ENCODE results near the gene CAV3.

Gene CAV3

GRCh38 chr3:8736436-8736835, 2.8 kb downstream of the CAV3 start:
- DNase-seq, result no peak

GRCh38 chr3:8737301-8737700, 3.7 kb downstream of the CAV3 start:
- no peak for DNase-seq

GRCh38 chr3:8737823-8738222, 4.2 kb downstream of the CAV3 start:
- DNase-seq, result no peak

- no peak for DNase-seq
These were observed 5.0 kb downstream of the CAV3 start for GRCh38 chr3:8738639-8739038.

- no peak for DNase-seq
These were observed 6.3 kb downstream of the CAV3 start for GRCh38 chr3:8739757-8740504.

- no peak for DNase-seq
These were observed 8.1 kb downstream of the CAV3 start for GRCh38 chr3:8741581-8742261.

- DNase-seq, result no peak
These were observed 9.5 kb downstream of the CAV3 start for GRCh38 chr3:8743021-8743601.

- no peak for DNase-seq
These were observed 10.3 kb downstream of the CAV3 start for GRCh38 chr3:8743911-8744310.

- DNase-seq, result no peak
These were observed 12.2 kb downstream of the CAV3 start for GRCh38 chr3:8745619-8746370.

GRCh38 chr3:8746780-8747345, 13.3 kb downstream of the CAV3 start:
- no peak for DNase-seq

- DNase-seq, result no peak
These were observed 15.7 kb downstream of the CAV3 start for GRCh38 chr3:8749316-8749715.

GRCh38 chr3:8752832-8753231, 19.2 kb downstream of the CAV3 start:
- DNase-seq, result no peak

GRCh38 chr3:8755097-8755496, 21.5 kb downstream of the CAV3 start:
- DNase-seq, result no peak

GRCh38 chr3:8755564-8756237, 22.1 kb downstream of the CAV3 start:
- no peak for DNase-seq

- no peak for DNase-seq
These were observed 23.1 kb downstream of the CAV3 start for GRCh38 chr3:8756671-8757070.

GRCh38 chr3:8757551-8758518, 24.2 kb downstream of the CAV3 start:
- DNase-seq, result no peak

- DNase-seq, result no peak
These were observed 25.6 kb downstream of the CAV3 start for GRCh38 chr3:8759038-8759707.

- DNase-seq, result no peak
These were observed 26.5 kb downstream of the CAV3 start for GRCh38 chr3:8760091-8760490.

- DNase-seq, result no peak
These were observed 26.9 kb downstream of the CAV3 start for GRCh38 chr3:8760506-8760905.

GRCh38 chr3:8761866-8762265, 28.3 kb downstream of the CAV3 start:
- no peak for DNase-seq

Data from activated CD4-positive, alpha-beta T cell treated with anti-CD3 and anti-CD28 coated beads, Interleukin-2, amount 50 U/mL, for 1 hour (primary cell).